ENCODE measurements around the gene MYPOP.

Gene MYPOP

GRCh38 chr19:45939792-45940514, 37.5 kb upstream of the MYPOP start:
- H3K27me3 ChIP-seq (ENCODE audit: insufficient read depth, low read length, poor library complexity), result peaks cover 6% of the 10 kb centered on the region
- H3K4me2 ChIP-seq (ENCODE audit: insufficient read depth, low read length), result no peak overlapping the region
- H2AFZ ChIP-seq (ENCODE audit: low read depth, low read length), result no peak overlapping the region
- ATAC-seq (ENCODE audit: insufficient read depth, low read depth) (no peak), DNase-seq (no peak)
- no peaks in the 10 kb centered on the region for H3K4me1 ChIP-seq (ENCODE audit: insufficient read depth, low read length)
- no peaks in the 10 kb centered on the region for H4K20me1 ChIP-seq (ENCODE audit: insufficient read depth, low read length)
- no peak overlapping the region for H3K9ac ChIP-seq (ENCODE audit: low read depth, low read length)
- H3K9me3 ChIP-seq (ENCODE audit: insufficient read depth, low read length, severe bottlenecking), result no peaks in the 10 kb centered on the region
- no peak overlapping the region for H3K27ac ChIP-seq (ENCODE audit: low read length)
- no peaks in the 10 kb centered on the region for H3K36me3 ChIP-seq (ENCODE audit: insufficient read depth, low read length)
- H3K4me3 ChIP-seq (ENCODE audit: low read depth in 1 of 2, low read length in 2 of 2), result no peak overlapping the region
- no peaks in the 10 kb centered on the region for H3K79me2 ChIP-seq (ENCODE audit: insufficient read depth, low read length)
- TF ChIP-seq EZH2 (IDR thresholded peaks at IDR 0.05; ENCODE audit: borderline replicate concordance, low read depth, low read length, severe bottlenecking), result no peak
- TF ChIP-seq, protein P1, sequence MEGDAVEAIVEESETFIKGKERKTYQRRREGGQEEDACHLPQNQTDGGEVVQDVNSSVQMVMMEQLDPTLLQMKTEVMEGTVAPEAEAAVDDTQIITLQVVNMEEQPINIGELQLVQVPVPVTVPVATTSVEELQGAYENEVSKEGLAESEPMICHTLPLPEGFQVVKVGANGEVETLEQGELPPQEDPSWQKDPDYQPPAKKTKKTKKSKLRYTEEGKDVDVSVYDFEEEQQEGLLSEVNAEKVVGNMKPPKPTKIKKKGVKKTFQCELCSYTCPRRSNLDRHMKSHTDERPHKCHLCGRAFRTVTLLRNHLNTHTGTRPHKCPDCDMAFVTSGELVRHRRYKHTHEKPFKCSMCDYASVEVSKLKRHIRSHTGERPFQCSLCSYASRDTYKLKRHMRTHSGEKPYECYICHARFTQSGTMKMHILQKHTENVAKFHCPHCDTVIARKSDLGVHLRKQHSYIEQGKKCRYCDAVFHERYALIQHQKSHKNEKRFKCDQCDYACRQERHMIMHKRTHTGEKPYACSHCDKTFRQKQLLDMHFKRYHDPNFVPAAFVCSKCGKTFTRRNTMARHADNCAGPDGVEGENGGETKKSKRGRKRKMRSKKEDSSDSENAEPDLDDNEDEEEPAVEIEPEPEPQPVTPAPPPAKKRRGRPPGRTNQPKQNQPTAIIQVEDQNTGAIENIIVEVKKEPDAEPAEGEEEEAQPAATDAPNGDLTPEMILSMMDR (IDR thresholded peaks at IDR 0.05; ENCODE audit: borderline replicate concordance, extremely low read depth, low read length, poor library complexity, severe bottlenecking), result no peak

- no peak overlapping the region for H3K4me2 ChIP-seq (ENCODE audit: insufficient read depth, low read length)
- H3K27me3 ChIP-seq (ENCODE audit: insufficient read depth, low read length, poor library complexity), result peaks cover 6% of the 10 kb centered on the region
- DNase-seq (no peak), ATAC-seq (ENCODE audit: insufficient read depth, low read depth) (no peak)
- TF ChIP-seq, protein P1 (IDR thresholded peaks at IDR 0.05; ENCODE audit: borderline replicate concordance, extremely low read depth, low read length, poor library complexity, severe bottlenecking), result no peak
- TF ChIP-seq EZH2 (IDR thresholded peaks at IDR 0.05; ENCODE audit: borderline replicate concordance, low read depth, low read length, severe bottlenecking), result no peak
- H3K79me2 ChIP-seq (ENCODE audit: insufficient read depth, low read length), result no peaks in the 10 kb centered on the region
- no peak overlapping the region for H3K27ac ChIP-seq (ENCODE audit: low read length)
- no peaks in the 10 kb centered on the region for H4K20me1 ChIP-seq (ENCODE audit: insufficient read depth, low read length)
- H2AFZ ChIP-seq (ENCODE audit: low read depth, low read length), result no peak overlapping the region
- no peak overlapping the region for H3K4me3 ChIP-seq (ENCODE audit: low read depth in 1 of 2, low read length in 2 of 2)
- H3K9me3 ChIP-seq (ENCODE audit: insufficient read depth, low read length, severe bottlenecking), result no peaks in the 10 kb centered on the region
- H3K4me1 ChIP-seq (ENCODE audit: insufficient read depth, low read length), result no peaks in the 10 kb centered on the region
- no peak overlapping the region for H3K9ac ChIP-seq (ENCODE audit: low read depth, low read length)
- H3K36me3 ChIP-seq (ENCODE audit: insufficient read depth, low read length), result no peaks in the 10 kb centered on the region
Measured at GRCh38 chr19:45938733-45939319, 36.4 kb upstream of the MYPOP start.

- H3K4me1 ChIP-seq (ENCODE audit: insufficient read depth, low read length), result no peaks in the 10 kb centered on the region
- H3K9ac ChIP-seq (ENCODE audit: low read depth, low read length), result no peak overlapping the region
- no peak overlapping the region for H2AFZ ChIP-seq (ENCODE audit: low read depth, low read length)
- H4K20me1 ChIP-seq (ENCODE audit: insufficient read depth, low read length), result no peaks in the 10 kb centered on the region
- no peaks in the 10 kb centered on the region for H3K36me3 ChIP-seq (ENCODE audit: insufficient read depth, low read length)
- no peaks in the 10 kb centered on the region for H3K9me3 ChIP-seq (ENCODE audit: insufficient read depth, low read length, severe bottlenecking)
- H3K4me2 ChIP-seq (ENCODE audit: insufficient read depth, low read length), result no peak overlapping the region
- no peak for TF ChIP-seq EZH2 (IDR thresholded peaks at IDR 0.05; ENCODE audit: borderline replicate concordance, low read depth, low read length, severe bottlenecking)
- TF ChIP-seq, protein P1 (IDR thresholded peaks at IDR 0.05; ENCODE audit: borderline replicate concordance, extremely low read depth, low read length, poor library complexity, severe bottlenecking), result no peak
- H3K4me3 ChIP-seq (ENCODE audit: low read depth in 1 of 2, low read length in 2 of 2), result no peak overlapping the region
- H3K27ac ChIP-seq (ENCODE audit: low read length), result no peak overlapping the region
- DNase-seq (no peak), ATAC-seq (ENCODE audit: insufficient read depth, low read depth) (no peak)
- H3K79me2 ChIP-seq (ENCODE audit: insufficient read depth, low read length), result no peaks in the 10 kb centered on the region
- peaks cover 6% of the 10 kb centered on the region for H3K27me3 ChIP-seq (ENCODE audit: insufficient read depth, low read length, poor library complexity)
Measured at GRCh38 chr19:45935267-45935666, 32.9 kb upstream of the MYPOP start.

All from DND-41 (cell line).